ENCODE measurements around the gene PTOV1.
"Not testable (repeated sequence)": the region's sequence is repeated elsewhere in the genome, so short reads cannot be mapped to it uniquely, and the experiment has no call there.

Gene PTOV1

GRCh38 chr19:49812997-49813861 is 37.7 kb upstream of the PTOV1 start, which contains the start of gene FUZ:
Gene FUZ, minus strand, starts transcription at chr19:49813292. Its CDS starts 186 bp downstream, at chr19:49813106.
- peak; percentile 97 for DNase-seq

GRCh38 chr19:49814010-49814409 is 36.9 kb upstream of the PTOV1 start:
- DNase-seq: no peak

GRCh38 chr19:49816590-49816989 is 34.4 kb upstream of the PTOV1 start:
- DNase-seq: peak; percentile 44

- DNase-seq: peak; percentile 100
Measured at GRCh38 chr19:49817964-49818648, 32.9 kb upstream of the PTOV1 start, which contains the start of gene MED25. Gene MED25, plus strand, starts transcription at chr19:49818289. Its CDS starts 53 bp downstream, at chr19:49818342.

- DNase-seq: no peak
Measured at GRCh38 chr19:49818649-49819370, 32.1 kb upstream of the PTOV1 start.

- not testable (repeated sequence) for DNase-seq
Measured at GRCh38 chr19:49819452-49820115, 31.4 kb upstream of the PTOV1 start.

GRCh38 chr19:49820125-49820524 is 30.8 kb upstream of the PTOV1 start:
- no peak for DNase-seq

GRCh38 chr19:49823472-49823871 is 27.5 kb upstream of the PTOV1 start:
- DNase-seq: no peak

- DNase-seq: no peak
Measured at GRCh38 chr19:49824662-49825061, 26.3 kb upstream of the PTOV1 start.

GRCh38 chr19:49827034-49827433 is 23.9 kb upstream of the PTOV1 start:
- DNase-seq: no peak

GRCh38 chr19:49829200-49829599 is 21.8 kb upstream of the PTOV1 start:
- no peak for DNase-seq

GRCh38 chr19:49829721-49830120 is 21.2 kb upstream of the PTOV1 start:
- no peak for DNase-seq

GRCh38 chr19:49830766-49831165 is 20.2 kb upstream of the PTOV1 start:
- no peak for DNase-seq

- DNase-seq: no peak
Measured at GRCh38 chr19:49831592-49831991, 19.4 kb upstream of the PTOV1 start.

GRCh38 chr19:49832556-49832955 is 18.4 kb upstream of the PTOV1 start:
- no peak for DNase-seq

- DNase-seq: no peak
Measured at GRCh38 chr19:49833599-49833998, 17.4 kb upstream of the PTOV1 start.

- no peak for DNase-seq
Measured at GRCh38 chr19:49835562-49835961, 15.4 kb upstream of the PTOV1 start.

GRCh38 chr19:49836176-49837008 is 14.6 kb upstream of the PTOV1 start:
- no peak for DNase-seq

- no peak for DNase-seq
Measured at GRCh38 chr19:49837009-49837310, 14.0 kb upstream of the PTOV1 start.

- DNase-seq: no peak
Measured at GRCh38 chr19:49837425-49837824, 13.5 kb upstream of the PTOV1 start.

GRCh38 chr19:49838885-49839588 is 11.9 kb upstream of the PTOV1 start:
- no peak for DNase-seq
